NCI-H345 (cell line): ENCODE data around the gene ARHGEF25.
"Not testable (repeated sequence)": the region's sequence is repeated elsewhere in the genome, so short reads cannot be mapped to it uniquely, and the experiment has no call there.

ENCODE experiments used
- DNase-seq: peaks from one replicate; lab custom pipeline; 2025; lab: John Stamatoyannopoulos, UW

The ARHGEF25 gene

GRCh38 chr12:57636731-57637130 is 25.5 kb downstream of the ARHGEF25 start:
- not testable (repeated sequence) for DNase-seq

DNA sequence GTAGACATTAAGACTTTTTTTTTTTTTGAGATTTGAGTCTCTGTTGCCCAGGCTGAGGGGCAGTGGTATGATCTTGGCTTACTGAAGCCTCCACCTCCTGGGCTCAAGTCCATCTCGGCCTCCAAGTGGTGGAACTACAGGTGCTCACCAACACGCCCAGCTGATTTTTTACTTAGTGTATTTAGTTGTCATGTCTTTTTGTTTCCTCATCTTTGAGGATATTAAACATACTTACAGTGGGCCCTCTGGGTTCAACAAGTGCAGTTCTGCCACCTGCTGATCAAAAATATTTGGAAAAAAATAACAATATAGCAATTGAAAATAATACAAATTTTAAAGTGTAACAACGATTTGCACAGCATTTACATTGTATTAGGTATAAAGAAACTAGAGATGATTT is 26.1 kb downstream of the ARHGEF25 start:
- DNase-seq: no peak

- DNase-seq: no peak
Measured at GRCh38 chr12:57638096-57638495, 26.9 kb downstream of the ARHGEF25 start.

GRCh38 chr12:57640175-57641042 is 29.2 kb downstream of the ARHGEF25 start:
- DNase-seq: no peak

DNA sequence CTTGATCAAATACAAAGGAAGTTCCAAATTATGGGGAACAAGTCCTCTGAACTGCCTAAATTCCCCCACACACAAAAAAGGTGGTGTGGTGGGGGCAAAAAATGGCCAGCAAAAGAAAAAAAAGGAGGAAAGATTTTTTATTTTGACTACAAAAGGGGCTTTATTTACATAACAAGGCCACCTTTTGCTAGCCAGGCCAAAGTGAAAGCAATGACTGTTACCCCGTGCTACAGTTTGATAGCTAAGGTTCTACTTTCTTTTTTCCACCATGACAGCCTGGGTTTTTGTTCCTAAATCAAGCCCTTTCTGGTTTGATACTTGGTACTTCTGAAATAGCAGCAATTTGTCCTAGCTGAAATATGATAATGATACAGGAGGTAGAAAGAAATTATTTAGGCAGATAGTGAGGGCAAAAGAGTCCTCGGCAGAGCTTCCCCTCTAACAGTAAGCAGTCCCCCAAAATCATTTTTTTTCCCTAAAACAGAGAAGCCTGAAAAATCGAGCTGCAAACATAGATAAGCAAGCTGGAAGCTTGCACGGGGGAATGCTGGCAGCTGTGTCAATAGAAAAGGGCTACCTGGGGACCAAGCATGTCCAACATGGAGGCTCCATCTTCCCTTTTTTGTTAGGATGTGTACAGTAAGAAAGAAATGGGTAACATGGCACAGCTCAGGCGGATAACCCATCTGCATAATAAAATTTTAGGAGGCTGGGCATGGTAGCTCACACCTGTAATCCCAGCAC is 30.6 kb downstream of the ARHGEF25 start:
- DNase-seq: no peak

DNA sequence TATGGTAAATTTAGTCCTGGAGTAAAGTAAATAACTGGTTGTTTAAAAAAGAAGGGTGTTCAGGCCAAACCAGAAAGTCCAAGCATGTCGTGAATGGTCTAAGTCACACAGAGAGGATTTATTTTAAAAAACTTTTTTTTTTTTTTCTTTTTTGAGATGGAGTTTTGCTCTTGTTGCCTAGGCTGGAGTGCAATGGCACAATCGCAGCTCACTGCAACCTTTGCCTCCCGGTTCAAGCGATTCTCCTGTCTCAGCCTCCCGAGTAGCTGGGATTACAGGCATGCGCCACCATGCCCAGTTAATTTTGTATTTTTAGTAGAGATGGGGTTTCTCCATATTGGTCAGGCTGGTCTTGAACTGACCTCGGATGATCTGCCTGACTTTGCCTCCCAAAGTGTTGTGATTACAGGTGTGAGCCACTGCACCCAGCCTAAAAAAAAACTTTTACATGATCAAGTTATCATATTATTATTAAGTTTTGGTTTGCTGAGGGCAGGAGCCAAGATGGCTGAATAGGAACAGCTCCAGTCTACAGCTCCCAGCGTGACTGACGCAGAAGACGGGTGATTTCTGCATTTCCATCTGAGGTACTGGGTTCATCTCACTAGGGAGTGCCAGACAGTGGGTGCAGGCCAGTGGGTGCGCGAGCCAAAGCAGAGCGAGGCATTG is 34.9 kb downstream of the ARHGEF25 start:
- DNase-seq: peak; percentile 15

GRCh38 chr12:57646659-57647049 is 35.4 kb downstream of the ARHGEF25 start:
- DNase-seq: not testable (repeated sequence)

DNA sequence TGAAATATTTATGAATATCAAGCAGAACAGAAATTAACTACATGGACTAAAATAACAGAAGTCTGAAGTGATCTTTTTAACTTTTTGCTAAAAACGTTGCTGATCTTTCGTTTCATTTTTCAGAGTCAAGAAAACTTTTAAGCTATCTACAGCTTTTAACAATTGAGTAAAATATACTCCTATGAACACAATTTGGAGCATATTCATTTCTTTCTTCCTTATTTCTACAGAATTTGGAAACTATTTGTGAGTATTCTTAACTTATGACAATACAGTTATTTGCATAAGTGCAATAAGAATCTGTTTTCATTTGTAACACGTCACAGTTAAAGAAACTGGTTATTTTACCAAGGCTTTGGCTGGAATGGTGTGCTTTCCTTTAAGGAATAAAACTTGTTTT is 42.8 kb downstream of the ARHGEF25 start:
- no peak for DNase-seq

DNA sequence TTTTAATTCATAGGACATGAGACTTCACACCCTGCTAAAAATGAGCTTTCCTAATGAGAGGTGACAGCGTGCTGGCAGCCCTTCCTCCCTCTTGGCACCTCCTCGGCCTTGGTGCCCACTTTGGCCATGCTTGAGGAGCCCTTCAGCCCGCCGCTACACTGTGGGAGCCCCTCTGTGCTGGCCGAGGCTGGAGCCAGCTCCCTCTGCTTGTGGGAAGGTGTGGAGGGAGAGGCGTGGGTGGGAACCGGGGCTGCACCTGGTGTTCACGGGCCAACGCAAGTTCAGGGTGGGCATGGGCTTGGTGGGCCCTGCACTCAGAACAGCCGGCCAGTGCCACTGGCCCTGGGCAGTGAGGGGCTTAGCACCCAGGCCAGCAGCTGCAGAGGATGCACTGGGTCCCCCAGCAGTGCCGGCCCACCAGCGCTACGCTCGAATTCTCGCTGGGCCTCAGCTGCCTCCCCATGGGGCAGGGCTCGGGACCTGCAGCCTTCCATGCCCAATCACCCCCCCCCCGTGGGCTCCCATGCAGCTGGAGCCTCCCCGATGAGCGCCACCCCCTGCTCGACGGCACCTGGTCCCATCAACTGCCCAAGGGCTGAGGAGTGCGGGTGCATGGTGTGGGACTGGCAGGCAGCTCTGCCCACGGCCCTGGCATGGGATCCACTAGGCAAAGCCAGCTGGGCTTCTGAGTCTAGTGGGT is 44.5 kb downstream of the ARHGEF25 start:
- no peak for DNase-seq

DNA sequence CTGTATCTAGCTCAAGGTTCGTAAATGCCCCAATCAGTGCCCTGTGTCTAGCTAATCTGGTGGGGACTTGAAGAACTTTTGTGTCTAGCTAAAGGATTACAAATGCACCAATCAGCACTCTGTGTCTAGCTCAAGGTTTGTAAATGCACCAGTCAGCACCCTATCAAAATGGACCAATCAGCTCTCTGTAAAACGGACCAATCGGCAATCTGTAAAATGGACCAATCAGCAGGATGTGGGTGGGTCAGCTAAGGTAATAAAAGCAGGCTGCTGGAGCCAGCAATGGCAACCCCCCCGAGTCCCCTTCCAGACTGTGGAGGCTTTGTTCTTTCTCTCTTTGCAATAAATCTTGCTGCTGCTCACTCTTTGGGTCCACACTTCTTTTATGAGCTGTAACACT is 45.2 kb downstream of the ARHGEF25 start:
- not testable (repeated sequence) for DNase-seq

DNA sequence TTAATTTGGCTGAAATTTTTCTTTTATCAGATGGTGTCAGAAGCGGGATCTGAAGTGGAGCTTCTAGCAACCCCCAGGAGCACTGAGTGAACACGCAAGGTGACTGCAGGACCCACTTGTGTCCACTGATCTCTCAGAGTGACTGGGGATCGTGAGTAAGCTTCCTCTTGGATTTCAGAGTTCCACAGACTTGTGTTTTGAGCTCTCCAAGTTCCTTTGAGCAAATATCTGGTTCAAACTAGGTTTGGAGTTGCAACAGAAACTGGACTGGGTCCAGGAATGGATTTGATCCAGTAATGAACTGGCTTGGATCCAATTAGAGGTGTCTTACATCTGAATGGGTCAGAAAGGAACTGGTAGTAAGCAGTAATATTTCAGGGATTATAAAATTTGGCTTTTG is 46.5 kb downstream of the ARHGEF25 start:
- no peak for DNase-seq

- DNase-seq: no peak
Measured at GRCh38 chr12:57658890-57659289, 47.7 kb downstream of the ARHGEF25 start.

- DNase-seq: no peak
Measured at GRCh38 chr12:57661376-57661775, 50.1 kb downstream of the ARHGEF25 start.

DNA sequence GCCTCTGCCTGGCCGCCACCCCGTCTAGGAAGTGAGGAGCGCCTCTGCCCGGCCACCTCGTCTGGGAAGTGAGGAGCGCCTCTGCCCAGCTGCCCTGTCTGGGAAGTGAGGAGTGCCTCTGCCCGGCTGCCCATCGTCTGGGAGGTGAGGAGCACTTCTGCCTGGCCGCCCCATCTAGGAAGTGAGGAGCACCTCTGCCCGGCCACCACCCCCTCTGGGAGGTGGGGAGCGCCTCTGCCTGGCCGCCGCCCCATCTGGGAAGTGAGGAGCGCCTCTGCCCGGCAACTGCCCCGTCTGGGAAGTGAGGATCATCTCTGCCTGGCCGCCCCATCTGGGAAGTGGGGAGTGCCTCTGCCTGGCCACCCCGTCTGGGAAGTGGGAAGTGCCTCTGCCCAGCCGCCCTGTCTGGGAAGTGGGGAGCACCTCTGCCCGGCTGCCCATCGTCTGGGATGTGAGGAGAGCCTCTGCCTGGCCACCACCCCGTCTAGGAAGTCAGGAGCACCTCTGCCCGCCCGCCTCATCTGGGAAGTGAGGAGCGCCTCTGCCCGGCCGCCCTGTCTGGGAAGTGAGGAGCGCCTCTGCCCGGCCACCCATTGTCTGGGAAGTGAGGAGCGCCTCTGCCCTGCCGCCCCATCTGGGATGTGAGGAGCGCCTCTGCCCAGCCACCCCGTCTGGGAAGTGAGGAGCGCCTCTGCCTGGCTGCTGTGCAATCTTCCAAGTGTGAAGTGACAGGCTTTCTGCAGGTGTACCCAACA is 54.0 kb downstream of the ARHGEF25 start:
- not testable (repeated sequence) for DNase-seq
